ENCODE data around the gene FOXN3. TPM values are rescaled to one million over a fixed set of nuclear protein-coding genes. Genes with fewer than 3 reads are reported as not detected.
A peak's percentile ranks its signal among the peaks of the same experiment; 100 is the strongest.

Gene FOXN3
- total RNA-seq, 4 donors from 2014 or later, result 99.6 to 172 (median 103) TPM

- Histone ChIP-seq H3K27ac (peak overlapping the region; percentile 90 to 95 (median 92)), H3K4me3 (no peak overlapping the region), H3K27me3 (no peaks in the 10 kb centered on the region), H3K9me3 (no peaks in the 10 kb centered on the region), H3K36me3 (no peaks in the 10 kb centered on the region), H3K4me1 (peaks cover 55 to 71% of the 10 kb centered on the region in 2 donors)
- intact Hi-C loops (cut with DNase I; ENCODE audit: low total_unique reads) (loop anchor here (2.0 to 5.0 kb wide), 2 partner anchors 40 to 46 kb away; no protein-coding TSS in a partner anchor), in situ Hi-C loops (cut with MboI; ENCODE audit: low sequenced_read_pairs in 4 of 4) (no loop called here)
- ATAC-seq (no peak), DNase-seq (no peak)
- TF ChIP-seq CTCF (IDR thresholded peaks at IDR 0.05 in 4 of 5, conservative IDR thresholded peaks at IDR 0.05 in 1 of 5) (no peak), POLR2A (IDR thresholded peaks at IDR 0.05) (no peak)
Measured at GRCh38 chr14:89302396-89302950, 114.6 kb downstream of the FOXN3 start.

GRCh38 chr14:89299587-89299986 lies 117.4 kb downstream of the FOXN3 start:
- H3K4me1 ChIP-seq, result peaks cover 30 to 42% of the 10 kb centered on the region in 2 donors
- in situ Hi-C loops (cut with MboI; ENCODE audit: low sequenced_read_pairs in 4 of 4), result no loop called here

GRCh38 chr14:89298056-89298834 lies 118.8 kb downstream of the FOXN3 start:
- in situ Hi-C loops (cut with MboI; ENCODE audit: low sequenced_read_pairs in 4 of 4), result no loop called here
- no peak for DNase-seq

More at GRCh38 chr14:89299587-89299986, 117.4 kb downstream of the FOXN3 start:
- Histone ChIP-seq H3K27me3 (no peaks in the 10 kb centered on the region), H3K27ac (no peak overlapping the region), H3K4me3 (no peak overlapping the region), H3K9me3 (no peaks in the 10 kb centered on the region), H3K36me3 (no peaks in the 10 kb centered on the region)
- intact Hi-C loops (cut with DNase I; ENCODE audit: low total_unique reads), result no loop called here
- DNase-seq (no peak), ATAC-seq (no peak)
- no peak for TF ChIP-seq POLR2A (IDR thresholded peaks at IDR 0.05)
- no peak for TF ChIP-seq CTCF (IDR thresholded peaks at IDR 0.05 in 4 of 5, conservative IDR thresholded peaks at IDR 0.05 in 1 of 5)

GRCh38 chr14:89296281-89296745 lies 120.7 kb downstream of the FOXN3 start:
- Histone ChIP-seq H3K4me1 (peaks cover 11 to 31% of the 10 kb centered on the region in 2 donors), H3K9me3 (no peaks in the 10 kb centered on the region), H3K4me3 (no peak overlapping the region), H3K27ac (no peak overlapping the region), H3K27me3 (no peaks in the 10 kb centered on the region), H3K36me3 (no peaks in the 10 kb centered on the region)
- DNase-seq, result no peak
- ATAC-seq, result no peak
- in situ Hi-C loops (cut with MboI; ENCODE audit: low sequenced_read_pairs in 4 of 4), result no loop called here
- intact Hi-C loops (cut with DNase I; ENCODE audit: low total_unique reads), result no loop called here
- TF ChIP-seq CTCF (IDR thresholded peaks at IDR 0.05 in 4 of 5, conservative IDR thresholded peaks at IDR 0.05 in 1 of 5) (no peak), POLR2A (IDR thresholded peaks at IDR 0.05) (no peak)

More at GRCh38 chr14:89298056-89298834, 118.8 kb downstream of the FOXN3 start:
- TF ChIP-seq POLR2A (IDR thresholded peaks at IDR 0.05) (no peak), CTCF (IDR thresholded peaks at IDR 0.05 in 4 of 5, conservative IDR thresholded peaks at IDR 0.05 in 1 of 5) (no peak)
- H3K36me3 ChIP-seq, result no peaks in the 10 kb centered on the region
- H3K4me1 ChIP-seq, result peaks cover 26 to 33% of the 10 kb centered on the region in 2 donors
- no peaks in the 10 kb centered on the region for H3K9me3 ChIP-seq
- no peaks in the 10 kb centered on the region for H3K27me3 ChIP-seq
- no peak overlapping the region for H3K4me3 ChIP-seq
- H3K27ac ChIP-seq, result peak overlapping the region in 1 of 4 donors; percentile 29
- no peak for ATAC-seq
- intact Hi-C loops (cut with DNase I; ENCODE audit: low total_unique reads), result no loop called here

Measured in gastrocnemius medialis (tissue), 4 donors.